ENCODE results near the gene IL17RA.

Gene IL17RA

GRCh38 chr22:17161991-17162390 is 77.2 kb downstream of the IL17RA start:
- no peak for DNase-seq

- DNase-seq = no peak
Observed at GRCh38 chr22:17162731-17163130, 77.9 kb downstream of the IL17RA start.

- DNase-seq = no peak
Observed at GRCh38 chr22:17164392-17165024, 79.7 kb downstream of the IL17RA start.

All from fibroblast of skin of right biceps (primary cell).